Liver (tissue), 9 donors: ENCODE data around the gene PIKFYVE. TPM values are rescaled to one million over a fixed set of nuclear protein-coding genes. Genes with fewer than 3 reads are reported as not detected.
A peak's percentile ranks its signal among the peaks of the same experiment; 100 is the strongest.
"Not testable (repeated sequence)": the region's sequence is repeated elsewhere in the genome, so short reads cannot be mapped to it uniquely, and the experiment has no call there.

ENCODE experiments used
- DNase-seq: peaks from one replicate; pipeline ENCODE4 v3.0.0-alpha.2; 2017; ENCODE audit warnings: low spot score
- H3K27ac ChIP-seq, 2 donors: one replicate each; pipeline ENCODE4 v1.7.0; 2013; ENCODE audit warnings: inconsistent platforms in 2 of 2, low read length in 2 of 2, control low read depth in 1 of 2, low read depth in 1 of 2, mild to moderate bottlenecking in 1 of 2
- H3K27me3 ChIP-seq, 4 donors: one replicate each; pipeline versions ENCODE4 v1.6.1 to v1.7.0; 2013; ENCODE audit warnings: low read length in 3 of 4, inconsistent platforms in 1 of 4, mild to moderate bottlenecking in 1 of 4, moderate library complexity in 1 of 4; ENCODE audit not compliant: control insufficient read depth in 4 of 4, insufficient read depth in 4 of 4
- H3K36me3 ChIP-seq, 4 donors: one replicate each; pipeline versions ENCODE4 v1.6.1 to v1.7.0; 2013; ENCODE audit warnings: low read length in 3 of 4, mild to moderate bottlenecking in 3 of 4, low read depth in 1 of 4, moderate library complexity in 1 of 4; ENCODE audit not compliant: control insufficient read depth in 4 of 4, insufficient read depth in 3 of 4
- H3K4me1 ChIP-seq, 4 donors: one replicate each; pipeline versions ENCODE4 v1.6.1 to v1.7.0; 2013; ENCODE audit warnings: low read length in 3 of 4, mild to moderate bottlenecking in 3 of 4, moderate library complexity in 1 of 4; ENCODE audit not compliant: control insufficient read depth in 4 of 4, insufficient read depth in 4 of 4
- H3K4me3 ChIP-seq, 3 donors: one replicate each; pipeline versions ENCODE4 v1.6.1 to v1.7.0; 2013; ENCODE audit warnings: low read length in 3 of 3, control low read depth in 1 of 3, low read depth in 1 of 3, mild to moderate bottlenecking in 1 of 3
- H3K9ac ChIP-seq, 2 donors: one replicate each; pipeline ENCODE4 v1.7.0; 2013; ENCODE audit warnings: low read length in 2 of 2, mild to moderate bottlenecking in 2 of 2, moderate library complexity in 2 of 2, control low read depth in 1 of 2, low read depth in 1 of 2
- H3K9me3 ChIP-seq, 4 donors: one replicate each; pipeline versions ENCODE4 v1.6.1 to v1.7.0; 2013; ENCODE audit warnings: low read length in 3 of 4; ENCODE audit not compliant: control insufficient read depth in 4 of 4
- EGR1 ChIP-seq, 2 donors: IDR thresholded peaks; 2 replicates each; pipeline ENCODE4 v1.6.1; 2016 to 2018; ENCODE audit warnings: antibody characterized with exemption in 2 of 2, low read depth in 2 of 2
- FOXA1 ChIP-seq: IDR thresholded peaks from 2 replicates; pipeline ENCODE4 v1.6.1; 2016; ENCODE audit warnings: antibody characterized with exemption
- FOXA2 ChIP-seq: IDR thresholded peaks from 2 replicates; pipeline ENCODE4 v1.6.1; 2016; ENCODE audit warnings: antibody characterized with exemption
- GABPA ChIP-seq, 2 donors: IDR thresholded peaks in 1 of 2; conservative IDR thresholded peaks in 1 of 2; 2 replicates each; pipeline ENCODE4 v1.6.1; 2016; ENCODE audit warnings: antibody characterized with exemption in 2 of 2, mild to moderate bottlenecking in 1 of 2, moderate library complexity in 1 of 2
- HNF4A ChIP-seq, 2 donors: conservative IDR thresholded peaks; 2 replicates each; pipeline ENCODE4 v1.6.1; 2016; ENCODE audit warnings: antibody characterized with exemption in 2 of 2, mild to moderate bottlenecking in 2 of 2
- HNF4G ChIP-seq: IDR thresholded peaks from 2 replicates; pipeline ENCODE4 v1.6.1; 2016; ENCODE audit warnings: antibody characterized with exemption
- JUND ChIP-seq, 2 donors: IDR thresholded peaks; 2 replicates each; pipeline ENCODE4 v1.6.1; 2016; ENCODE audit warnings: antibody characterized with exemption in 2 of 2
- MAX ChIP-seq: IDR thresholded peaks from 2 replicates; pipeline ENCODE4 v1.6.1; 2016; ENCODE audit warnings: antibody characterized with exemption
- NR2F2 ChIP-seq: IDR thresholded peaks from 2 replicates; pipeline ENCODE4 v1.6.1; 2016; ENCODE audit warnings: antibody characterized with exemption
- TAF1 ChIP-seq: conservative IDR thresholded peaks from 2 replicates; pipeline ENCODE4 v1.6.1; 2016; ENCODE audit warnings: antibody characterized with exemption, mild to moderate bottlenecking
- ZBTB33 ChIP-seq: IDR thresholded peaks from 2 replicates; pipeline ENCODE4 v1.6.1; 2016; ENCODE audit warnings: antibody characterized with exemption
- WGBS: extraction: QIAGEN DNeasy Blood & Tissue Kit; methylation state at CpG from one replicate; pipeline ENCODE4 v1.1.7; 2013; 5-methylcytosine and 5-hydroxymethylcytosine counted together
- polyA plus RNA-seq, 2 donors: library from polyadenylated mRNA; stranded (reverse) in 1 of 2; unstranded in 1 of 2; fragments of 200-250 nt in 1 of 2; fragments of >200 nt in 1 of 2; fragmentation: Nextera tagmentation in 1 of 2; extraction: Ambion mirVana in 1 of 2; gene quantifications; one replicate each; pipeline versions ENCODE4 v1.2.1 to v1.2.3, GENCODE V29; 2013 to 2015
- total RNA-seq, 2 donors: library from RNA; depleted of rRNA; stranded (reverse); fragments of >200 nt; gene quantifications; one replicate each; pipeline ENCODE4 v1.2.3, GENCODE V29; 2014
- TF ChIP-seq, protein P1 (sequence below): IDR thresholded peaks from 2 replicates; pipeline ENCODE4 v1.6.1; 2016; ENCODE audit warnings: antibody characterized with exemption, mild to moderate bottlenecking
- donor health status: healthy.
- donor health status: healthy.
- donor health status: healthy.
- donor health status: healthy.
- donor health status: healthy.

The PIKFYVE gene
- total and polyA plus RNA-seq, 4 donors = 3.5 to 23.1 (median 9.1) TPM

DNA sequence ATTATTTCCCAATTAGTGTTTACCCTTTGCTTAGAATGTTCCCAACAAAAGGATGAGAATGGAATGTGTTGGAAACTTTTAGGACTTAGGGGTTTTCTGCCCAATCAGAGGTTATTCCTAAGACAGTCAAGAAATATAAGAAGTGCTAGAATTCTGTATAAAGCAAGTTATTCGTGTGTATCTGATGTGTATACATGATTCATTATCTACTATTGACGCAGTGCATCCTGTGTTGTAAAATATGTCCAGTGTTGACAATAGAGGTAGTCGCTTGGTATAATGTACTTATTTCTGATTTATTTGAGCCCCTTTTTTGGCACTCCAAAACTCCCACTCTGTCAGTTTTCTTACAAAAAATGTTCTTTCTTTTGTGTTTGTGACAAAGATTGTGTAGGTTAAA, 881 bp downstream of the PIKFYVE start:
- TF ChIP-seq ZBTB33 (no peak), FOXA1 (no peak)
- no peaks in the 10 kb centered on the region for H3K9me3 ChIP-seq
- WGBS = 6% methylated on average over 3 of the region's 3 CpGs
- H3K4me3 ChIP-seq = peak overlapping the region; percentile 73 to 88 (median 86)
- H3K4me1 ChIP-seq = peaks cover 9 to 23% (median 21%) of the 10 kb centered on the region in 4 donors
- H3K27me3 ChIP-seq = no peaks in the 10 kb centered on the region
- peak overlapping the region; percentile 84 to 95 for H3K27ac ChIP-seq
- no peak for DNase-seq
- H3K36me3 ChIP-seq = peaks cover 0 to 2% (median 0%) of the 10 kb centered on the region in 4 donors
- H3K9ac ChIP-seq = peak overlapping the region; percentile 57 to 85

DNA sequence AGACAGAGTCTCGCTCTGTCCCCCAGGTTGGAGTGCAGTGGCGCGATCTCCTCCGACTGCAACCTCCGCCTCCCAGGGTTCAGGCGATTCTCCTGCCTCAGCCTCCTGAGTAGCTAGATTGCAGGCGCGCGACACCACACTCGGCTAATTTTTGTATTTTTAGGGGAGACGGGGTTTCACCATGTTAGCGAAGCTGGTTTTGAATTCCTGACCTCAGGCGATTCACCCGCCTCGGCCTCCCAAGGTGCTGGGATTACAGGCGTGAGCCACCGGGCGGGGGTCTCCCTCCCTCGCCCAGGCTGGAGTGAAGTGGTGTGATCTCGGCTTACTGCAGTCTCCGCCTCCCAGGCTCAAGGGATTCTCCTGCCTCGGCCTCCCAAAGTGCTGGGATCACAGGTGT, 1.5 kb downstream of the PIKFYVE start:
- H3K9me3 ChIP-seq, H3K9ac ChIP-seq, DNase-seq, H3K27me3 ChIP-seq, H3K36me3 ChIP-seq, H3K27ac ChIP-seq, H3K4me3 ChIP-seq: not testable (repeated sequence)
- peaks cover 9 to 23% (median 21%) of the 10 kb centered on the region in 4 donors for H3K4me1 ChIP-seq
- 90% methylated on average over 22 of the region's 22 CpGs for WGBS

DNA sequence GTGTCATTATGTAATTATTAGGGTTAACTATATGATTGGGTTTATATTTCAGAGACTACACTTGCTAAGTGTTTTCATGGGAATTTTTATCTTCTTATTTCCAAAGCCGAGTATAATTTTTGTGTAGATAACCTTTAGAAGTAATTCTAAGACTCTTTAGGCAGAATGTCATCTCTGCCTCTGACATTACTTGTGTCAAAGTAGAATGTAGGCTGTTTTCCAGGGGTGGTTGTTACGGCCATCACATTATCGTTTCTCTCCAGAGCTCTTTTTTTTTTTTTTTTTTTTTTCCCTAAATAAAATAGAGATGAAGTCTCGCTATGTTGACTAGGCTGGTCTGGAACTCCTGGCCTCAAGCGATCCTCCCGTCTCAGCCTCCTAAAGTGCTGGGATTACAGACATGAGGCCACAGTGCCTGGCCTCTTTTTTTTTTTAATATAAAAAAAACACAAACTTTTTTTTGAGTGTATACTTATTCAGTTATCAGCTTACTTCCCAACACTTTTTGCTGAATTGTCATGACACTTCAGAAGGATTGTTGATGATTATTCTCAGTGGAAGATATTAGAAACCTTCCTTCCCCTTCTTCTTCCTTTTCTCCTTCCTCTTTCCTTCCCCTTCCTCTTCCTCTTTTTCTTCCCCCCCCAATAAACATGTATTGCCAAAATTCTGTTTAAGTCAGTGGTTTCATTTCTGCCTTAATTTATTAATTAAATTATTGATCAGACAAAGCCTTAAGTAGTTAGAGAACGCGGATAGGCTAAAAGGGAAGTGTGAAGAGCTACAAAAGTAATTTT, 2.3 kb downstream of the PIKFYVE start:
- no peak overlapping the region for H3K27ac ChIP-seq

DNA sequence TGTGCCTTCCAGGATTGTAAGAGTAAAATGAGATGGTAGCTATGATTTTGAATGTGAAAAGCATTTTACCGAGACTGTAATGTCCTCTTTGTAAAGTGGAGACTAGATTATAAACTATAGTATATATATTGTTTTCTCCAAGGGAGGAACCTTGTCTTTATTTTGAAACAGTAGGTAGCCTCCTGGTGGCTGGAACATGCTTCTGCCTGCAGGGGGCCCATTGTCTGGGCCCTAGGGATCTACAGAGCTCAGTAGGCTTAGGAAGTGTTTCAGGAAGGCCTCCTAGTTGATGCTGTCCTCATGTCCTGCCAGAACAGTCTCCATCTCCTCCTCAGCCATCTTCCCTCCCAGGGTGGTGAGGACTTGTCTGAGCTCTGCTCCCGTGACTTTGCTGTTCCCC, 3.0 kb downstream of the PIKFYVE start:
- Histone ChIP-seq H3K36me3 (peaks cover 0 to 11% (median 9%) of the 10 kb centered on the region in 4 donors), H3K9me3 (no peaks in the 10 kb centered on the region), H3K27ac (no peak overlapping the region), H3K27me3 (no peaks in the 10 kb centered on the region), H3K4me3 (no peak overlapping the region), H3K4me1 (peaks cover 9 to 23% (median 21%) of the 10 kb centered on the region in 4 donors), H3K9ac (no peak overlapping the region)
- WGBS = 96% methylated on average over 2 of the region's 2 CpGs
- TF ChIP-seq JUND (IDR thresholded peaks at IDR 0.05) (no peak), HNF4A (conservative IDR thresholded peaks at IDR 0.05) (no peak), EGR1 (IDR thresholded peaks at IDR 0.05; ENCODE audit: low read depth in 2 of 2) (no peak), FOXA2 (no peak), GABPA (IDR thresholded peaks at IDR 0.05 in 1 of 2, conservative IDR thresholded peaks at IDR 0.05 in 1 of 2) (no peak), NR2F2 (no peak), FOXA1 (no peak), TAF1 (no peak), MAX (no peak), HNF4G (no peak)
- TF ChIP-seq, protein P1, sequence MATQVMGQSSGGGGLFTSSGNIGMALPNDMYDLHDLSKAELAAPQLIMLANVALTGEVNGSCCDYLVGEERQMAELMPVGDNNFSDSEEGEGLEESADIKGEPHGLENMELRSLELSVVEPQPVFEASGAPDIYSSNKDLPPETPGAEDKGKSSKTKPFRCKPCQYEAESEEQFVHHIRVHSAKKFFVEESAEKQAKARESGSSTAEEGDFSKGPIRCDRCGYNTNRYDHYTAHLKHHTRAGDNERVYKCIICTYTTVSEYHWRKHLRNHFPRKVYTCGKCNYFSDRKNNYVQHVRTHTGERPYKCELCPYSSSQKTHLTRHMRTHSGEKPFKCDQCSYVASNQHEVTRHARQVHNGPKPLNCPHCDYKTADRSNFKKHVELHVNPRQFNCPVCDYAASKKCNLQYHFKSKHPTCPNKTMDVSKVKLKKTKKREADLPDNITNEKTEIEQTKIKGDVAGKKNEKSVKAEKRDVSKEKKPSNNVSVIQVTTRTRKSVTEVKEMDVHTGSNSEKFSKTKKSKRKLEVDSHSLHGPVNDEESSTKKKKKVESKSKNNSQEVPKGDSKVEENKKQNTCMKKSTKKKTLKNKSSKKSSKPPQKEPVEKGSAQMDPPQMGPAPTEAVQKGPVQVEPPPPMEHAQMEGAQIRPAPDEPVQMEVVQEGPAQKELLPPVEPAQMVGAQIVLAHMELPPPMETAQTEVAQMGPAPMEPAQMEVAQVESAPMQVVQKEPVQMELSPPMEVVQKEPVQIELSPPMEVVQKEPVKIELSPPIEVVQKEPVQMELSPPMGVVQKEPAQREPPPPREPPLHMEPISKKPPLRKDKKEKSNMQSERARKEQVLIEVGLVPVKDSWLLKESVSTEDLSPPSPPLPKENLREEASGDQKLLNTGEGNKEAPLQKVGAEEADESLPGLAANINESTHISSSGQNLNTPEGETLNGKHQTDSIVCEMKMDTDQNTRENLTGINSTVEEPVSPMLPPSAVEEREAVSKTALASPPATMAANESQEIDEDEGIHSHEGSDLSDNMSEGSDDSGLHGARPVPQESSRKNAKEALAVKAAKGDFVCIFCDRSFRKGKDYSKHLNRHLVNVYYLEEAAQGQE = no peak
- DNase-seq = no peak

More for the DNA sequence above, 2.3 kb downstream of the PIKFYVE start:
- no peak for DNase-seq
- Histone ChIP-seq H3K4me1 (peaks cover 9 to 23% (median 21%) of the 10 kb centered on the region in 4 donors), H3K9ac (no peak overlapping the region), H3K36me3 (peaks cover 0 to 5% (median 2%) of the 10 kb centered on the region in 4 donors), H3K9me3 (no peaks in the 10 kb centered on the region), H3K27me3 (no peaks in the 10 kb centered on the region), H3K4me3 (no peak overlapping the region)
- 86% methylated on average over 8 of the region's 8 CpGs for WGBS
- no peak for TF ChIP-seq TAF1
